IMR-90 (cell line): ENCODE measurements around the gene POLR1H. TPM values are rescaled to one million over a fixed set of nuclear protein-coding genes. Genes with fewer than 3 reads are reported as not detected.

Experiments
- ATAC-seq: fragments of 200-7000 bp; cut with Tn5 transposase; 2 replicates; pipeline ENCODE4 v1.9.1; 2020; ENCODE audit warnings: low read depth, mild to moderate bottlenecking, moderate library complexity
- BruUV-seq: library from RNA; stranded (reverse); fragments of 400-500 nt; replicated peaks from 2 replicates; lab custom pipeline; 2021; lab: Mats Ljungman, UMichigan
- CTCF ChIA-PET: fragments of 300-600 bp; formaldehyde crosslinking; extraction: SDS; loops from one replicate; lab custom pipeline; 2021; ENCODE audit warnings: antibody characterized with exemption; lab: Yijun Ruan, JAX
- POLR2A ChIA-PET: fragments of 300-600 bp; sonication (Branson Sonifier 250); formaldehyde crosslinking; loops from one replicate; lab custom pipeline; 2022; ENCODE audit warnings: antibody characterized with exemption; ENCODE audit not compliant: unreplicated experiment; lab: Charles Lee
- DNase-seq: peaks from one replicate; pipeline ENCODE4 v3.0.0; 2013
- H2AFZ ChIP-seq: replicated peaks from 2 replicates; pipeline ENCODE3; 2013; ENCODE audit warnings: low read length, mild to moderate bottlenecking; ENCODE audit not compliant: poor library complexity
- H2AK5ac ChIP-seq: 2 replicates; pipeline ENCODE4 v1.6.1; 2013; ENCODE audit warnings: low read depth, low read length, inconsistent platforms
- H2AK9ac ChIP-seq: replicated peaks from 2 replicates; pipeline ENCODE3; 2013; ENCODE audit warnings: mild to moderate bottlenecking, low read depth, low read length, moderate library complexity; ENCODE audit not compliant: poor library complexity
- H2BK120ac ChIP-seq: 2 replicates; pipeline ENCODE4 v1.6.1; 2013; ENCODE audit warnings: low read depth, low read length, inconsistent platforms
- H2BK15ac ChIP-seq: 3 replicates; pipeline ENCODE4 v1.6.1; 2013; ENCODE audit warnings: low read depth, low read length, inconsistent platforms
- H2BK20ac ChIP-seq: 2 replicates; pipeline ENCODE4 v1.6.1; 2013; ENCODE audit warnings: low read depth, mild to moderate bottlenecking, inconsistent platforms, low read length, moderate library complexity
- H2BK5ac ChIP-seq: 2 replicates; pipeline ENCODE4 v1.6.1; 2013; ENCODE audit warnings: mild to moderate bottlenecking, low read depth, low read length, inconsistent platforms; ENCODE audit not compliant: poor library complexity, severe bottlenecking
- H3K14ac ChIP-seq: replicated peaks from 2 replicates; pipeline ENCODE4 v1.6.1; 2013; ENCODE audit warnings: low read depth, low read length, inconsistent platforms
- H3K18ac ChIP-seq: 2 replicates; pipeline ENCODE4 v1.6.1; 2013; ENCODE audit warnings: low read depth, low read length, control low read depth
- H3K23ac ChIP-seq: 2 replicates; pipeline ENCODE4 v1.6.1; 2013; ENCODE audit warnings: low read depth, low read length, inconsistent platforms
- H3K27ac ChIP-seq: 2 replicates; pipeline ENCODE4 v1.5.1; 2013; ENCODE audit warnings: mild to moderate bottlenecking, control low read depth, low read length; ENCODE audit not compliant: insufficient read depth
- H3K27me3 ChIP-seq: 2 replicates; pipeline ENCODE4 v1.6.1; 2013; ENCODE audit warnings: low read length; ENCODE audit not compliant: control insufficient read depth, insufficient read depth
- H3K36me3 ChIP-seq: 2 replicates; pipeline ENCODE4 v1.6.1; 2013; ENCODE audit warnings: low read length, mixed read lengths; ENCODE audit not compliant: control insufficient read depth, insufficient read depth
- H3K4ac ChIP-seq: 2 replicates; pipeline ENCODE4 v1.6.1; 2013; ENCODE audit warnings: low read depth, low read length, inconsistent platforms
- H3K4me1 ChIP-seq: 2 replicates; pipeline ENCODE4 v1.6.1; 2013; ENCODE audit warnings: low read length, mixed read lengths; ENCODE audit not compliant: control insufficient read depth, insufficient read depth
- H3K4me2 ChIP-seq: 2 replicates; pipeline ENCODE4 v1.6.1; 2013; ENCODE audit warnings: low read depth, mild to moderate bottlenecking, control low read depth, low read length, moderate library complexity
- H3K4me3 ChIP-seq: 2 replicates; pipeline ENCODE4 v1.5.1; 2013; ENCODE audit warnings: low read depth, mild to moderate bottlenecking, control low read depth, low read length, moderate library complexity; ENCODE audit not compliant: insufficient read depth
- H3K56ac ChIP-seq: 2 replicates; pipeline ENCODE4 v1.6.1; 2013; ENCODE audit warnings: low read length, inconsistent platforms; ENCODE audit not compliant: insufficient read depth; ENCODE audit errors: extremely low read depth
- H3K79me1 ChIP-seq, 2 experiments: 2 replicates each; pipeline ENCODE4 v1.6.1; 2013; ENCODE audit warnings: low read length in 2 of 2, inconsistent platforms in 1 of 2, low read depth in 1 of 2
- H3K9ac ChIP-seq: 2 replicates; pipeline ENCODE4 v1.6.1; 2013; ENCODE audit warnings: low read depth, low read length, control low read depth
- H3K9me1 ChIP-seq: 2 replicates; pipeline ENCODE4 v1.6.1; 2013; ENCODE audit warnings: low read length, inconsistent platforms; ENCODE audit not compliant: insufficient read depth
- H3K9me3 ChIP-seq: 2 replicates; pipeline ENCODE4 v1.6.1; 2013; ENCODE audit warnings: low read length; ENCODE audit not compliant: control insufficient read depth, insufficient read depth
- H4K20me1 ChIP-seq: 2 replicates; pipeline ENCODE4 v1.6.1; 2013; ENCODE audit warnings: low read length, inconsistent platforms; ENCODE audit not compliant: insufficient read depth
- H4K5ac ChIP-seq: 2 replicates; pipeline ENCODE4 v1.6.1; 2013; ENCODE audit warnings: mild to moderate bottlenecking, low read depth, low read length, control low read depth
- H4K8ac ChIP-seq, 2 experiments: 2 replicates each; pipeline ENCODE4 v1.6.1; 2013; ENCODE audit warnings: low read depth in 2 of 2, low read length in 2 of 2, control low read depth in 1 of 2, inconsistent platforms in 1 of 2
- H4K91ac ChIP-seq: 2 replicates; pipeline ENCODE4 v1.6.1; 2013; ENCODE audit warnings: low read depth, low read length, inconsistent platforms; ENCODE audit not compliant: insufficient read depth
- BHLHE40 ChIP-seq: fragments of 150-350 bp; IDR thresholded peaks from 2 replicates; pipeline ENCODE4 v1.6.1; 2016; ENCODE audit warnings: mild to moderate bottlenecking, low read depth, low read length
- FOS ChIP-seq: fragments of 150-350 bp; IDR thresholded peaks from 2 replicates; pipeline ENCODE4 v1.6.1; 2016; ENCODE audit warnings: low read depth, low read length
- NFE2L2 ChIP-seq: fragments of 150-350 bp; IDR thresholded peaks from 2 replicates; pipeline ENCODE4 v1.6.1; 2016; ENCODE audit warnings: low read depth, mild to moderate bottlenecking, low read length
- RAD21 ChIP-seq: IDR thresholded peaks from 2 replicates; pipeline ENCODE4 v1.6.1; 2012; ENCODE audit warnings: low read length, improper control_type of control experiment
- RFX5 ChIP-seq: IDR thresholded peaks from 2 replicates; pipeline ENCODE4 v1.8.0; 2012; ENCODE audit warnings: low read depth, mild to moderate bottlenecking, low read length, moderate library complexity
- SMC3 ChIP-seq: fragments of 150-350 bp; IDR thresholded peaks from 2 replicates; pipeline ENCODE4 v1.6.1; 2016; ENCODE audit warnings: low read depth, mild to moderate bottlenecking, antibody characterized with exemption, low read length, moderate library complexity
- USF2 ChIP-seq: fragments of 150-350 bp; IDR thresholded peaks from 2 replicates; pipeline ENCODE4 v1.6.1; 2017; ENCODE audit warnings: mild to moderate bottlenecking, antibody characterized with exemption, low read length, low read depth
- WGBS, 2 experiments: methylation state at CpG; one replicate each; pipeline versions ENCODE4 v1.1.5 to v1.1.7; 2013; ENCODE audit warnings: missing lambda C conversion rate in 2 of 2; ENCODE audit not compliant: insufficient read length in 1 of 2; ENCODE audit errors: extremely low coverage in 2 of 2; 5-methylcytosine and 5-hydroxymethylcytosine counted together
- dilution Hi-C: fragments of 300-500 bp; cut with HindIII; formaldehyde crosslinking; loops from one replicate; pipeline ENCODE4 v1.14.3; 2018; ENCODE audit warnings: low sequenced_read_pairs; ENCODE audit not compliant: unreplicated experiment
- in situ Hi-C: fragments of 300-500 bp; cut with MboI; formaldehyde crosslinking; loops from 3 replicates; pipeline ENCODE4 v1.14.3; 2019; ENCODE audit warnings: low sequenced_read_pairs, inconsistent platforms, mixed read lengths
- intact Hi-C: fragments of 100-400 bp; cut with micrococcal nuclease; formaldehyde crosslinking; loops from 2 replicates; pipeline ENCODE4 v1.10.0; 2022
- polyA plus RNA-seq, 3 experiments: library from polyadenylated mRNA; depleted of rRNA; stranded (reverse); fragments of >200 nt; gene quantifications; 2 replicates each; pipeline ENCODE4 v1.2.3, GENCODE V29; 2012; ENCODE audit warnings: low replicate concordance in 1 of 3
- total RNA-seq: library from RNA; depleted of rRNA; stranded (reverse); fragments of >200 nt; gene quantifications from 2 replicates; pipeline ENCODE4 v1.2.3, GENCODE V29; 2012

POLR1H gene
- total and polyA plus RNA-seq, 2 of the 4 experiments (the other 2 are of a cell fraction) = 24.6 to 34.6 TPM

- H4K20me1 ChIP-seq = no peaks in the 10 kb centered on the region
- DNase-seq = peak; percentile 17
- peak overlapping the region; percentile 89 for H3K4ac ChIP-seq
- peak overlapping the region; percentile 86 for H3K9ac ChIP-seq
- peak overlapping the region; percentile 74 for H3K14ac ChIP-seq
- no peaks in the 10 kb centered on the region for H3K9me3 ChIP-seq
- H2BK20ac ChIP-seq = no peak overlapping the region
- peaks cover 3% of the 10 kb centered on the region for H3K4me1 ChIP-seq
- H2AFZ ChIP-seq = peak overlapping the region; percentile 92
- BruUV-seq = no TSS peak
- H4K91ac ChIP-seq = peak overlapping the region; percentile 76; the same call in 1 of the 2 replicates
- H3K4me2 ChIP-seq = peak overlapping the region; percentile 97
- intact Hi-C loops = no loop called here
- H2AK9ac ChIP-seq = peak overlapping the region; percentile 90
- 0 out of 3 replicates have a peak overlapping the region, but pooled peaks have one; percentile 13 for H2BK15ac ChIP-seq
- peaks cover 5% of the 10 kb centered on the region for H3K9me1 ChIP-seq
- no peak overlapping the region for H3K18ac ChIP-seq
- H3K36me3 ChIP-seq = no peaks in the 10 kb centered on the region
- WGBS, 2 experiments = 100% methylated on average over 1 of the region's 13 CpGs; no CpG with 5 or more reads in 1 of the 2 experiments
- H2BK5ac ChIP-seq = peak overlapping the region; percentile 56
- peak overlapping the region; percentile 81; the same call in 1 of the 2 replicates for H3K56ac ChIP-seq
- dilution Hi-C loops = no loop called here
- TF ChIP-seq RAD21 (no peak), RFX5 (no peak), NFE2L2 (no peak), SMC3 (no peak), FOS (no peak), USF2 (no peak), BHLHE40 (no peak)
- H3K4me3 ChIP-seq = peak overlapping the region; percentile 83
- peaks cover 22 to 32% of the 10 kb centered on the region in 2 experiments for H3K79me1 ChIP-seq
- H2AK5ac ChIP-seq = peak overlapping the region; percentile 52
- peak overlapping the region; percentile 80; the same call in 1 of the 2 replicates for H3K23ac ChIP-seq
- peak overlapping the region; percentile 74 for H3K27ac ChIP-seq
- POLR2A ChIA-PET = no interaction called here
- H3K27me3 ChIP-seq = no peaks in the 10 kb centered on the region
- H2BK120ac ChIP-seq = no peak overlapping the region
- no peak for ATAC-seq
- CTCF ChIA-PET = no interaction called here
- peak overlapping the region; percentile 82 to 98; a peak in 3 of 4 replicates for H4K8ac ChIP-seq
- H4K5ac ChIP-seq = peak overlapping the region; percentile 54
- in situ Hi-C loops = no loop called here
Measured at GRCh38 chr6:30061858-30062458, 893 bp downstream of the POLR1H start.
